ENCODE measurements around the gene NME9. TPM values are rescaled to one million over a fixed set of nuclear protein-coding genes. Genes with fewer than 3 reads are reported as not detected.
A peak's percentile ranks its signal among the peaks of the same experiment; 100 is the strongest.

The NME9 gene
- polyA plus RNA-seq, 12 donors: 0.27 to 2.2 (median 1.0) TPM; not detected in 2

- no peak for DNase-seq
These were observed 33.7 kb upstream of the NME9 start for GRCh38 chr3:138363322-138363721.

- DNase-seq: no peak
These were observed 32.9 kb upstream of the NME9 start for GRCh38 chr3:138362538-138362937.

- no peak for DNase-seq
These were observed 31.9 kb upstream of the NME9 start for GRCh38 chr3:138361561-138361971.

- DNase-seq: no peak
These were observed 31.3 kb upstream of the NME9 start for GRCh38 chr3:138360869-138361525.

GRCh38 chr3:138359919-138360868 lies 30.5 kb upstream of the NME9 start:
- DNase-seq: no peak

GRCh38 chr3:138359148-138359918 lies 29.7 kb upstream of the NME9 start:
- no peak for DNase-seq

- DNase-seq: no peak
These were observed 27.2 kb upstream of the NME9 start for GRCh38 chr3:138356730-138357405.

GRCh38 chr3:138355071-138355470 lies 25.4 kb upstream of the NME9 start:
- no peak for DNase-seq

- no peak for DNase-seq
These were observed 24.7 kb upstream of the NME9 start for GRCh38 chr3:138354376-138354775.

- DNase-seq: no peak
These were observed 22.4 kb upstream of the NME9 start for GRCh38 chr3:138351916-138352550.

GRCh38 chr3:138351151-138351550 lies 21.5 kb upstream of the NME9 start:
- no peak for DNase-seq

- no peak for DNase-seq
These were observed 20.4 kb upstream of the NME9 start for GRCh38 chr3:138349926-138350665.

GRCh38 chr3:138348754-138349739 lies 19.4 kb upstream of the NME9 start:
- DNase-seq: no peak

- DNase-seq: peak; percentile 57
These were observed 18.5 kb upstream of the NME9 start, which contains the start of gene MRAS for GRCh38 chr3:138347960-138348753. Gene MRAS (plus strand): TSS chr3:138348579. CDS start chr3:138372884, 24,305 bp downstream.

GRCh38 chr3:138344754-138345153 lies 15.1 kb upstream of the NME9 start:
- DNase-seq: no peak

GRCh38 chr3:138340511-138340910 lies 10.9 kb upstream of the NME9 start:
- no peak for DNase-seq

- no peak for DNase-seq
These were observed 9.2 kb upstream of the NME9 start for GRCh38 chr3:138338811-138339210.

GRCh38 chr3:138338244-138338643 lies 8.6 kb upstream of the NME9 start:
- no peak for DNase-seq

All from muscle of arm (tissue), 12 donors.